ENCODE measurements around the gene C10orf67.

The C10orf67 gene

DNA sequence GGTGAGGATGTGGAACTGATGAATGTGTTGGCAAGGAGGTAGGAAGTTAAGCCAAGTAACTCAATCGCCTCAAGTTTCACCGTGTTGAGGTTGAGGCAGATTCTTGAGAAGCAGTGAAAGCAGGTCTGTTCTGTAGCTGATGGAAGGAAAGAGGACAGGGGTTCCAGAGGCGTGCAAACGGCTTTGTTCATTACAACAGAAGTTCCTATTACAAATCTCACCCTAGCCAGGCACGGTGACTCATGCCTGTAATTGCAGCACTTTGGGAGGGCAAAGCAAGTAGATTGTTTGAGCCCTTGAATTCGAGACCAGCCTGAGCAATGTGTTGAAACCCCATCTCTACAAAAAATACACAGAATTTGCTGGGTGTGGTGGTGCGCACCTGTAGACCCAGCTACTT, 189.4 kb downstream of the C10orf67 start:
- Mint-ChIP-seq H3K27ac (no peak overlapping the region), H3K4me3 (no peak overlapping the region), H3K36me3 (no peaks in the 10 kb centered on the region), H3K27me3 (peaks cover 24 to 26% of the 10 kb centered on the region in 2 donors), H3K4me1 (peaks cover 0 to 7% of the 10 kb centered on the region in 2 donors), H3K9me3 (no peaks in the 10 kb centered on the region)
- ATAC-seq (replicated peaks) (no peak), DNase-seq (no peak)

Measured in stimulated activated naive B cell treated with anti-CD40 and anti-IgM and Interleukin-4, amounts not matched to agents 10 μg/mL and 1 μg/mL and 100 μg/mL, for 72 hours (primary cell).